ENCODE results near the gene ADAMTS19. TPM values are rescaled to one million over a fixed set of nuclear protein-coding genes. Genes with fewer than 3 reads are reported as not detected.
"Not testable (repeated sequence)": the region's sequence is repeated elsewhere in the genome, so short reads cannot be mapped to it uniquely, and the experiment has no call there.

The ADAMTS19 gene
- total RNA-seq, 1 experiment from 2014 or later, result 0.10 TPM

GRCh38 chr5:129572060-129572459, 112.0 kb downstream of the ADAMTS19 start:
- DNase-seq (ENCODE audit: low read depth), result no peak

DNA sequence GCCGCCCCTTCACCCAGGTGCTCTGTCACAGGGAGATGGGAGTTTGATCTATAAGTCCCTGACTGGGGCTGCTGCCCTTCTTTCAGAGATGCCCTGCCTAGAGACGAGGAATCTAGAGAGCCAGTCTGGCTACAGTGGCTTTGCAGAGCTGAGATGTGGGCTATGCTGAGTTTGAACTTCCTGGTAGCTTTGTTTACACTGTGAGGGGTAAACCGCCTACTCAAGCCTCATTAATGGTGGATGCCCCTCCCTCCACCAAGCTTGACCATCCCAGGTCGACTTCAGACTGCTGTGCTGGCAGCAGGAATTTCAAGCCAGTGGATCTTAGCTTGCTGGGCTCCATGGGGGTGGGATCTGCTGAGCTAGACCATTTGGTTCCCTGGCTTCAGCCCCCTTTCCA, 124.4 kb downstream of the ADAMTS19 start:
- DNase-seq (ENCODE audit: low read depth), result not testable (repeated sequence)

DNA sequence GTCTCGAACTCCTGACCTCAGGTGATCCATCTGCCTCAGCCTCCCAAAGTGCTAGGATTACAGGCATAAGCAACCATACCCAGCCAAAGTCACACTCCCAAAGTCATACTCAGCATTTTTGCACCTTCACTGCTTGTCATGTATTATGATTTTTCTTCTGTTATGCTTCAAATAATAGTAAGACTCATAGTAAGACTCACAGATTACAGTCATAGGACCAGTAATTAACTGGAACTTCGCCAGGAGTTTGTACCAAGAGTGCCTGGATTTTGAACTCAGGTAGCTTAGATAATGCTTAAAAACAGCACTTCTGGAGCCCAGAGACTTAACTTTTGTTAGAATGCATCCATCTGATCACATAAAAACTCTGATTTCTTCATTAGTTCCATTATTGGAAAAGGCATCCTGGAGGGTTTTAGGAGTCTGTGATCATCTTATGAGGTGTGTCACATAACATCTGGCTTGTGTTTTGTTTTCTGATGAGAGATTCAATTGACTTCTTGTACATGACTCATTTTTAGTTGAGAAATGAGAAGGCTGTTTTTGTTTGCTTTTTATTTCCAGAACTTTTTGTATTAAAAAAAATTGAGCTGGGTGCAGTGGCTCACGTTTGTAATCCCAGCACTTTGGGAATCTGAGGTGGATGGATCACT, 131.5 kb downstream of the ADAMTS19 start:
- DNase-seq (ENCODE audit: low read depth), result no peak

GRCh38 chr5:129593525-129593924, 133.4 kb downstream of the ADAMTS19 start:
- no peak for DNase-seq (ENCODE audit: low read depth)

DNA sequence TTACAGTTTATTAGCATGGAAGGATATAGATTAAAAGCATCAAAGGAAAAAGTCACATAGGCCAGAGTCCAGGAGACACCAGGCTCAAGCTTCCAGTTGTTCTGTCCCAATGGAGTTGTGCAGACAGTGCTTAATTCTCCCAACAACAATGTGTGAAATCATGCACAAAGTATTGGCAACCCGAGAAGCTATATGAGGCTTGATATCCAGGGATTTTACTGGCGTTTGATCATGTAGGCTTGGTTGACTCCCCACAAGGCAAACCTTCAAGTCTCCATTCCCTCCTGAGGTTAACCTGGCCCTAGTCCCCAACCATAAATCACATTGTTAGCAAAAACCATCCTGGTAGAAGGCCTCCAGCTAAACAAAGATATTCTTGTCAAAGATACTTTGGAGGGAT, 141.5 kb downstream of the ADAMTS19 start:
- no peak for DNase-seq (ENCODE audit: low read depth)

DNA sequence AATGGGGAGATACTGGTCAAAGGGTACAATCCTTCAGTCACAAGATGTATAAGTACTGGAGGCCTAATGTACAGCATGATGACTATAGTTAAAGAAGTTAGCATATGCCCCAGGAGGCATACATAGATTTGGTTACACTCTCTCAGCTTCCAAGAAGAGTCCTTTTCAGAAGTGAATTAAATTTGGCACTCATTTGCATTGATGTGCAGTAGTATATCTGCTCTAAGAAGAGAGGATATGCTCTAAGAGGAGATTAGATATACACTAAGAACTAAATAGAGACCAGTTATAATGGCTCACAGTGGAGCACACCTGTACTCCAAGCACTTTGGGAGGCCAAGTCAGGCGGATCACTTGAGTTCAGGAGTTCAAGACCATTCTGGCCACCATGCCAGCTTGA, 148.3 kb downstream of the ADAMTS19 start:
- no peak for DNase-seq (ENCODE audit: low read depth)

DNA sequence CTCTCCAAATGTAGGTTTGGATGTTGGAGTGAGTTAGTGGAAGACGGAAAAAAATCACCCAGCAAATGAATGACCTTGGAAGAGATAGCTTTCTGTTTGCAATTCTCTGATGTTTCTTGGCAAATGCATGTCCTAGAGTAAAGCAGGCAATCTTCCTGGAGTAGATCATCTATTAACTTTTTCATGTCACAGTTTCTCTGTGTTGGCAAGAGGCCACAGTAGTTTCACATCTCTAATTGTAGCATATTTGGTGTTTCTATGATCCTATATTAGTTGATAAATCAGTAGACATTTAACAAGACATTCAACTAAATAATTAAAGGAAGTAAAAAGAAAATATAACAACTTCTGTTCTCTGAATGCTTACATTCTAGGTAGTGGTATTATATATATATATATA, 149.6 kb downstream of the ADAMTS19 start:
- DNase-seq (ENCODE audit: low read depth), result no peak

DNA sequence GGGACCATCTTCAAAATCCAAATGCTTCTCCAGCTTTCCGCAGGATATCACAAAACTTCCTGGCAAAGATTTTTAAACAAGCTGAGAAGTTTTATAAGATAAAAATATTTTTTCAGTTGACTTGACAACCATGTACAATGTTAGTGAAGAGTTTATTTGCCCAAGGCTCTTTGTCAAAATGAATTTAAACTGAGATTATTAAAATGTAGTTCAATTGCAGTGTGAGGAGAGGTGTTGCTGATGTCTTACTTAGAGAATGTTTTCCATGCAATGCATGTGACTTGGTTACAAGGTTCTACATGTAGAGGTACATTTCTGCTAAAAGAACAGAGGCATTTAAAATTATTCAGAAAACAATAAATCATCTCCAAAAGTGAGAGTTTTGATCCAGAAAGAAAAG, 156.4 kb downstream of the ADAMTS19 start:
- DNase-seq (ENCODE audit: low read depth), result no peak

- no peak for DNase-seq (ENCODE audit: low read depth)
Observed at GRCh38 chr5:129617206-129617605, 157.1 kb downstream of the ADAMTS19 start.

GRCh38 chr5:129619782-129620181, 159.7 kb downstream of the ADAMTS19 start:
- DNase-seq (ENCODE audit: low read depth), result no peak

GRCh38 chr5:129622531-129622930, 162.4 kb downstream of the ADAMTS19 start:
- no peak for DNase-seq (ENCODE audit: low read depth)

DNA sequence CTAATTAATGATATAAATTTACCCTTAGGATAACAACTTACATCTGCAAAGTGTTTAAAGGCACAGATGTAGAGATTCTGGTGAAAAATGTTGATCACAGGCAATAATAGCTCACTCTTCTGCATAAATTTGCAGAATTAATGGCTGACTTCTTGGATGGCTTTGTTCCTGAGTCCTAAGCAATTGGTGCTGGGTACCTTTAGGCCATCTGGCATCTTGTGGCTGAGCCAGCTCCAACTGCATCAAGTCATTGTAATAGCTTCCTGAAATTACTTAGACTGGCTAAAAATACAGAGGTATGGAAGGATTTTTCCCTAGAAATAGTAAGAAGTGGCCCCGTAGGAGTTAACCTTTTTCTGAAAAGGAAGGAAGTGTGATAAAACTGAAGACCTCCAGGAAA, 169.5 kb downstream of the ADAMTS19 start:
- no peak for DNase-seq (ENCODE audit: low read depth)

GRCh38 chr5:129630101-129630500, 170.0 kb downstream of the ADAMTS19 start:
- no peak for DNase-seq (ENCODE audit: low read depth)

DNA sequence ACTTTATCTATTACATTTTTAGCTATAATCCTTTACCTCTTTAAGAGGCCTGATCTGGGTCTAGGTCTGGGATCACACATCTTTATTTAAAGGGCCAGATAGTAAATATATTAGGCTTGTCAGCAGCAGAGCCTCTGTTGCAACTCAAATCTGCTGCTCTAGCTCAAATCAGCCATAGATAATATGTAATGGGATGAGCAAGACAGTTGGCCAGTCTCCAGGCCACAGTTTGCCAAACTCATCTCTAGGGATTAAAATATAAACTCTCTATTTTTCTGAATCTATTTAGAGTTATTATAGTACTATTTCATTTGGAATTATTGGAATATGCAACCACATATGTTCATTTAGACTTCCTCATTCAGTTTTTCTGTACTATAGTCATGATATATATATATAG, 171.9 kb downstream of the ADAMTS19 start:
- DNase-seq (ENCODE audit: low read depth), result no peak

GRCh38 chr5:129637501-129637900, 177.4 kb downstream of the ADAMTS19 start:
- DNase-seq (ENCODE audit: low read depth), result not testable (repeated sequence)

GRCh38 chr5:129639331-129639730, 179.2 kb downstream of the ADAMTS19 start:
- DNase-seq (ENCODE audit: low read depth), result no peak

DNA sequence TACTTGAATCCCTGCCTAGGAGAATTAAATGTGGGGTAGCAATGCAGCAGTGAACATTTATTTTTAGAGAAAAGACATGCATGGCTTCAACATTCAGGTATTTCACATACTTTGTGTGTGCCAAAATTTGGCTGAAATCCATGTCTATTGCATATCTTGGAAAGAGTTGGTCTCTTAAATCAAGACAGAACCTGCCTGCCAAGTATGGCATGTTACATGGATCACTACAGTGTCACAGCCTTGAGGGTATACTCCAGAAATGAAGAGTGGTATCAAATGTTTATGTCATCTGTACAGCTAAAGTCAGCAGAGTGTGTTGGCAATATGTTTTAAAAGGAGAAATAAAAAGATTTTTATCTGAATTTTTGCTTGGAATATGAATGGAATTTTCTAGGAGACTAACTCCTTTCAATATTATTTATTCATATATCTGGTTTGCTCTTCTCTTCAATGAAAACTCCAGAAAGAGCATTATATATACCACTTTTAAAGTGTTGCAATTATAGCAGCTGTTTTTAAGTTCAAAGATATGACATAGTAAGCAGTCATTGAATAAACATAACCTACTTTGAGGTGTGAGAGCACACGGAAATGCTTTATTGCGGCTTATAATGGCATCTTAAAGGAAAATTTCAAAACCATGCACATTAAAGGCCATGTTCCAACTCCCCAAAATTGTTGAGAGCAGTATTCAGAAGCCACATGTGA, 192.4 kb downstream of the ADAMTS19 start:
- DNase-seq (ENCODE audit: low read depth), result no peak

GRCh38 chr5:129653057-129653375, 192.9 kb downstream of the ADAMTS19 start:
- no peak for DNase-seq (ENCODE audit: low read depth)

- no peak for DNase-seq (ENCODE audit: low read depth)
Observed at GRCh38 chr5:129653442-129653841, 193.3 kb downstream of the ADAMTS19 start.

DNA sequence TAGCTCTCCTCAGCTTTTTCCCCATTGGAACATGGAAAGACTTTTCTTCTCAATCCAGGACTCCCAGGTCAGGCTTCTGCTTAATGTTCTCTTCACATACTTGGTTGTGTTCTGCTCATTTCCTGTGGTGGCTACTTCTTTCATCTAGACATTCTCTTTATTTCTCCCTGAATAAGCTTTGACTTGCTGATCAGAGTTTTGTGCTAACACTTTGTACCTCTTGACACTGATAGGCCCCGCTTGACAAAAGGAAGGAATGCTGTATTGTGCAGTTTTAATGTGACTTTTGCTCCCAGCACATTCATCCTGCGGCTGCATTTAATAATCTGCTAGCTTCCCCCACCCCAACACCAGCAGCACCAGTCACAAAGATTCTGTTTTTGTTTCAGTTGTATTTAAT, 196.9 kb downstream of the ADAMTS19 start:
- DNase-seq (ENCODE audit: low read depth), result no peak

DNA sequence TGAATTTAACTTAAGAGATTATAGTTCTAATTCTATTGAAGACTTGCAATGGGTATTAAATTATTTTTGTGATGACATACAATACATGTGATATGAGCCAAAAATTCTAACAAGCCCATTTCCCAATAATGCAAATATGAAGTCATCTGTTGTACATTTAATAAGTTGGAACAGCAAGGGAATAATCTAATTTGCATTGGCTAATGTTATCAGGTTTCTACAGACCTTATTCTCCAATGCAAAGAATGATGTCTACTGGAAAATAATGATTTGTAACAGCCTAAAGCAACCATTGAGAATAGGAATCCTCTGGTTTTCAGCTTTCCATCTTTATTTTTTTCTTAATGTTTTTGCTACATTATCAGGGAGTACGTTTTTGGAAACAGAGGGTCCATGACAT, 198.7 kb downstream of the ADAMTS19 start:
- no peak for DNase-seq (ENCODE audit: low read depth)

GRCh38 chr5:129661366-129662035, 201.4 kb downstream of the ADAMTS19 start:
- no peak for DNase-seq (ENCODE audit: low read depth)

GRCh38 chr5:129664336-129664937, 204.3 kb downstream of the ADAMTS19 start:
- DNase-seq (ENCODE audit: low read depth), result peak; percentile 42
